Effector memory CD4-positive, alpha-beta T cell (primary cell): ENCODE results near the gene AGPAT3.

Source experiments
- DNase-seq, 3 donors: peaks; one replicate each; pipeline ENCODE4 v3.0.0-alpha.2; 2020
- H3K27ac ChIP-seq: 2 replicates; pipeline ENCODE4 v1.7.0; 2013; ENCODE audit warnings: mild to moderate bottlenecking, low read length, moderate library complexity; ENCODE audit not compliant: insufficient read depth, poor library complexity, severe bottlenecking
- H3K27me3 ChIP-seq: replicated peaks from 2 replicates; pipeline ENCODE4 v1.7.0; 2013; ENCODE audit warnings: mild to moderate bottlenecking, low read length; ENCODE audit not compliant: insufficient read depth, control insufficient read depth, poor library complexity, severe bottlenecking
- H3K36me3 ChIP-seq: 2 replicates; pipeline ENCODE4 v1.7.0; 2013; ENCODE audit warnings: mild to moderate bottlenecking, low read length, moderate library complexity; ENCODE audit not compliant: control insufficient read depth, insufficient read depth
- H3K4me1 ChIP-seq: 2 replicates; pipeline ENCODE4 v1.7.0; 2013; ENCODE audit warnings: low read length, mild to moderate bottlenecking; ENCODE audit not compliant: control insufficient read depth, insufficient read depth, poor library complexity, severe bottlenecking
- H3K4me3 ChIP-seq: 2 replicates; pipeline ENCODE4 v1.7.0; 2013; ENCODE audit warnings: low read length, low read depth, mild to moderate bottlenecking; ENCODE audit not compliant: insufficient read depth, poor library complexity, severe bottlenecking
- H3K9me3 ChIP-seq: 2 replicates; pipeline ENCODE4 v1.7.0; 2013; ENCODE audit warnings: mild to moderate bottlenecking, low read length, moderate library complexity; ENCODE audit not compliant: control insufficient read depth

The AGPAT3 gene

DNA sequence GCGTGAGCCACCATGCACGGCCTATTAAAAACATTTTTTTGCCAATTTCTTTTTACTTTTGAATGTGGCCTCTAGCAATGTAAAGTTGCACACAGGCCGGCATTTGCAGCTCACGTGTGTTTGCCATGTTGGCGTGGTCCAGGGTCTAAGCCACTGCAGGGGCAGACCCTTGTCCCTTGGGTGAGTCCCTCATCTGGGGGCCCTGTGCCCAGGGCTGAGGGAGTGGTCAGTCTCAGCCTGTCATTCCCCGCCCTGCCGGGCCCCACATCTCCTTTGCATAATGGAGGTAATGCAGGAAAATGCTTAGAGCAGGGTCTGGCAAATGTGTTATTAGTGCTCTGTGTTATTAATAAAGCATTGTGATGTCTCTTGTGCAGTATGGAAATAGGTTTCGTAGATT is 16.9 kb downstream of the AGPAT3 start:
- Histone ChIP-seq H3K27me3 (no peaks in the 10 kb centered on the region), H3K9me3 (no peaks in the 10 kb centered on the region), H3K36me3 (no peaks in the 10 kb centered on the region), H3K4me1 (peaks cover 15% of the 10 kb centered on the region), H3K27ac (no peak overlapping the region), H3K4me3 (no peak overlapping the region)
- DNase-seq = no peak

DNA sequence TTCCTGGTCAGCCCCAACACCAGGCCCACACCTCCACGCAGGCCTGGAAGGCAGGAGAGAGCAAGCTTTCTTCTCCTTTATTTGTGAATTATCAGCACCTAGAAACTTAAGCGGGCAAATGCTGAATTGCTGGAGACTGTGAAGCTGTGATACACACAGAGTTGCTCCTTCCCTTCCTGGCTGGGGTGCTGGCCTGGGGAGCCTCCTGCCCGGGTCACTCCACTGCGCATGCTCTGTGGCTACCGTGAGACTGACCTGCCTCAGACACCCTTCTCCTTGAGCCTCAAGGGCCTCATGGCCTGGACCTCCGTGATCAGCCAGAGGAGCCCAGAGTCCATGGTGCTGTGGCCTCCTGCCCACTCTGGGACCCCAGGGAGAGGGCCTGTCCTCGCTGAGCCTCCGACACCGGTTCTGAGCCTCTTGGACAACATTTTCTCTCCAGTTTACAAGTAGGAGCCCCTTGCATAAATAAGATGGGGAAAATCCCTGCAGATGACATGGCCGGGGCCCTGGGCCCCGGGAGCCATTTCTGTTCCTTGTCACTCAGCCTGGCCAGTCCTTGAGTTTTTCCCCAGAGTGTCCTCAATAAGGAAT is 18.0 kb downstream of the AGPAT3 start:
- H3K4me3 ChIP-seq = no peak overlapping the region
- peaks cover 15% of the 10 kb centered on the region for H3K4me1 ChIP-seq
- no peak for DNase-seq
- H3K36me3 ChIP-seq = no peaks in the 10 kb centered on the region
- no peaks in the 10 kb centered on the region for H3K27me3 ChIP-seq
- no peaks in the 10 kb centered on the region for H3K9me3 ChIP-seq
- peak overlapping the region; percentile 1 for H3K27ac ChIP-seq

DNA sequence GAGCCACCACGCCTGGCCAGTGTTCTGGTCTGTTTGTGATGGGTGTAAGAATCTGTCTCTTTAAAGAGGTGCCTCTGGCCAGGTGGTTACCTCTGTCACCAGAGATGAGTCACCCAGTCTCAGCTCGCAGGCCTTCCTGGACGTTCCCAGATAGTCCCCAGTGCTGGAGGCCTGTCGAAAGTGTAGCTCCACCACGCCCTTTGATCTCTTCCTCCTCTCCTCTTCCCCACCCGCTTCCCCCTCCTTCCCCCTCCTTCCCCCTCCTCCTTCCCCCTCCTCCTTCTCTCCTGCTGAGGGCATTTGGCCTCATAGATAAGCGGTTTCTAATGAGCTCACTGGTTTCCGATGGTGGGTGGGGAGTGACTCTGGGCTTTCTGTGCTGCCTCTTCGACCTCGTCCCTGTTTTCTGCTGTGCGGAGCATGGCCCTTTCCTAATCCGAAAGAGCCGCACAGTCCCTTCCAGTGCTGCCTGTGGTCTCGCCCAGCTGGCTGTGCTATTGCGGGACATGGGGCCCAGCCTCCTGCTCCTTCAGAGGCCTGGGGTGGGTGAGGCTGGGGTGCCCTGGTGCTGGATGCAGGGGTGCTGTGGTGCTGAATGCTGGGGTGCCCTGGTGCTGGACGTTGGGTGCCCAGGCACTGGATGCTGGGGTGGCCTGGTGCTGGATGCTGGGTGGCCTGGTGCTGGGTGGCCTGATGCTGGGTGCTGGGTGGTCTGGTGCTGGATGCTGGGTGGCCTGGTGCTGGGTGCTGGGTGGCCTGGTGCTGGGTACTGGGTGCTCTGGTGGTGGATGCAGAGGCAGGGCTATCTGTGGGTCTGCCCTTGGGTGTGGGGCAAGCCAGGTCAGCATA is 19.2 kb downstream of the AGPAT3 start:
- peaks cover 15% of the 10 kb centered on the region for H3K4me1 ChIP-seq
- no peaks in the 10 kb centered on the region for H3K27me3 ChIP-seq
- peak in 2 of 3 donors; percentile 11 to 18 for DNase-seq
- H3K4me3 ChIP-seq = no peak overlapping the region
- no peaks in the 10 kb centered on the region for H3K9me3 ChIP-seq
- no peaks in the 10 kb centered on the region for H3K36me3 ChIP-seq
- H3K27ac ChIP-seq = peak overlapping the region; percentile 25

DNA sequence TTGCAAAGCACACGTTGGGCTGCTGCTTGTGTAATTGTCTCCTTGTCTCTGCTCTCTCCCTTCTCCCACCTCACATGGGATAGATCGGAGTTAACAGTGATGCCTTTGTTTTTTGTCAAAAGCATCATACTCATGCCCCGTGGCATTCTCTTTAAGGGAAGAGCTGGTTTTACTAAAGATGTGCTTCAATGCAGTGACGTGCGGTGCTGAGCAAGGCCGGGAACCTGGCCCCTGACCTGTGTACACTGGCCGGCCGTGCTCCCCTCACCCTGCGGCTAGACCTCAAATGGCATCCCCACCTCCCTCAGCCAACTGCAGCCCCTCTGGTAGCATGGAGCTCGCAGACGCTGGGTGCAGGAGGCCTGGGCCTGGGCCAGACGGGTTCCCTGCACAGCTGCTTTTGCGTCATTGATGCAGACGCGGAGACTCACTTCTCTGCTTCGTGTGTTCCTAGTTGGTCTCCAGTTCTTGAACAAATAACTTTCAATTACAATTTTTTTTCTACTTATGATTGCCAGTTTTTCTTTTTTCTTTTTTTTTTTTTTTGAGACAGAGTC is 19.9 kb downstream of the AGPAT3 start:
- no peak overlapping the region for H3K4me3 ChIP-seq
- H3K9me3 ChIP-seq = no peaks in the 10 kb centered on the region
- H3K4me1 ChIP-seq = peaks cover 15% of the 10 kb centered on the region
- no peaks in the 10 kb centered on the region for H3K36me3 ChIP-seq
- no peak for DNase-seq
- H3K27me3 ChIP-seq = no peaks in the 10 kb centered on the region
- peak overlapping the region; percentile 25 for H3K27ac ChIP-seq

DNA sequence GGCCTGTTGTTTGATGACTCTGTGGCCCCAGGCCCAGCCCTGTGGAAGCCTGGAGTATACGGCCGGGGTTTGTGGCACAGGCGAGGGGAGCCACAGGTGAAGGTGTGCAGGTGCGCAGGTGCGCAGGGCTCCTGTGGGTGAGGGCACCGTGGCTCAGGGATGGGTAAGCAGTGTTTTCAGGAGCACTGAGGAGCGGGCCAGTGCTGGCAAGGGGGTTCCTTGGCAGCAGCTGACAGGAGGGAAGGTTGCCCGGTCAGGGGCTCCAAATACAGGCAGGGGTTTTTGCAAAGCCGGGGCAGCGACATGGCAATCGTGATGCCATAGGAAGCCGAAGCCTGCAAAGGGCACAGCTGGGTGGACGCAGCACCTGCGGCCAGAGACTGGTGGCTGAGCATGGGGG is 20.7 kb downstream of the AGPAT3 start:
- H3K27me3 ChIP-seq = no peaks in the 10 kb centered on the region
- H3K36me3 ChIP-seq = no peaks in the 10 kb centered on the region
- H3K27ac ChIP-seq = no peak overlapping the region
- peaks cover 15% of the 10 kb centered on the region for H3K4me1 ChIP-seq
- no peak overlapping the region for H3K4me3 ChIP-seq
- DNase-seq = no peak
- H3K9me3 ChIP-seq = no peaks in the 10 kb centered on the region

DNA sequence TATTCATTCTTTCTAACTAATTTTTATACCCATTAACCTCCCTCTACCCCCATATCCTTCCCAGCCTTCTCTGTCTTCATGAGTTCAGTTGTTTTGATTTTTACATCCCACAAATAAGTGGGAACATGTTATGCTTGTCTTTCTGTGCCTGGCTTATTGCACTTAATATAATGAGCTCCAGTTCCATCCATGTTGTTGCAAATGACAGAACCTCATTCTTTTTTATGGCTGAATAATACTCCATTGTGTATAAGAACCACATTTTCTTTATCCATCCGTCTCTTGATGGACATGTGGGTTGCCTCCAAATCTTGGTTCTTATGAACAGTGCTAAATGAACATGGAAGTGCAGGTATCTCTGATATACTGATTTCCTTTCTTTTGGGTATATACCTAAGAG is 21.5 kb downstream of the AGPAT3 start:
- Histone ChIP-seq H3K4me3 (no peak overlapping the region), H3K4me1 (peaks cover 15% of the 10 kb centered on the region), H3K9me3 (no peaks in the 10 kb centered on the region), H3K36me3 (no peaks in the 10 kb centered on the region), H3K27me3 (no peaks in the 10 kb centered on the region), H3K27ac (no peak overlapping the region)
- no peak for DNase-seq

DNA sequence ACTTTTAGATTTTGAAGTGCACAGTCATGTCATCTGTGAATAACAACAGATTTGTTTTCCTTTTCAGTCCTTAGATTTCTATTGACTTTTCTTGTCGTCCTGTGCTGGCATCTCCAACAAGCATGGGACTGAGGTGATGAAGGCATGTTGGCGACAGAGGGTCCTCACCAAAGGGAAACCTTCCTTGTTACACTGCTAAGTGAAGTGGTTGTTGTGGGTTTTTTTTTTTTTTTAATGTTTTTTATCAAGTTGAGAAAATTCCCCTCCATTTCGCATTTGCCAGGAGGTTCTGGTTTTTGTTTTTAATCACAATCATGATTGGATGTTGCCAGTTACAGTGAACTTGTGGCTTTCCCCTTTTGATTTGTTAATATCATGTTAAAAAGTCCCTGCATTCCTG is 24.0 kb downstream of the AGPAT3 start:
- Histone ChIP-seq H3K4me3 (no peak overlapping the region), H3K27ac (no peak overlapping the region), H3K9me3 (no peaks in the 10 kb centered on the region), H3K27me3 (no peaks in the 10 kb centered on the region), H3K36me3 (no peaks in the 10 kb centered on the region), H3K4me1 (peaks cover 22% of the 10 kb centered on the region)
- no peak for DNase-seq

DNA sequence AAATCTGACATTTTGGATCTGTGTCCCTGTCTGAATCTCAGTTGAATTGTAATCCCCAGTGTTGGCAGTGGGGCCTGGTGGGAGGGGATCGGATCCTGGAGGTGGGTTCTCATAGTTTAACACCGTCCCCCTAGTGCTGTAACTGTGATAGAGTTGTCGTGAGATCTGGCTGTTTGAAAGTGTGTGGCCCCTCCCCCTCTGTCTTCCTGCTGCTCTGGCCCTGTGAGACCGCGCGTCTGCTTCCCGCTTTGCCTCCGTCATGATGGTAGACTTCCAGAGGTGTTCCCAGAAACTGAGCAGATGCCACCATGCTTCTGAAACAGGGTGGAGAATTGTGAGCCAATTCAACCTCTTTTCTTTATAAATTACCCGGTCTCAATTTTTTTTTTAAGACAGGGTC is 25.0 kb downstream of the AGPAT3 start:
- no peak for DNase-seq
- H3K27me3 ChIP-seq = no peaks in the 10 kb centered on the region
- no peak overlapping the region for H3K27ac ChIP-seq
- H3K4me3 ChIP-seq = no peak overlapping the region
- no peaks in the 10 kb centered on the region for H3K9me3 ChIP-seq
- no peaks in the 10 kb centered on the region for H3K36me3 ChIP-seq
- peaks cover 21% of the 10 kb centered on the region for H3K4me1 ChIP-seq

DNA sequence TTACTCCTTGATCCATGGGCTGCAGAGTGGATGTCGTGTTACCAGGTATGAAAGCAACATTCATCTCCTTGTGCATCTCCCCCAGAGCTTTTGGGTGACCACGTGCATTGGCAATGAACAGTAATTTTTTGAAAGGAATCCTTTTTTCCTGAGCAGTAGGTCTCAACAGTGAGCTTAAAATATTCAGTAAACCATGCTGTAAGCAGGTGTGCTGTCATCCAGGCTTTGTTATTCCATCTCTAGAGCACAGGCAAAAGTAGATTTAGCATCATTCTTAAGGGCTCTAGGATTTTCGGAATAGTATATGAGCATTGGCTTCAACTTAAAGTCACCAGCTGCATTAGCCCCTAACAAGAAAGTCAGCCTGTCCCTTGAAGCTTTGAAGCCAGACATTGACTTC is 27.3 kb downstream of the AGPAT3 start:
- Histone ChIP-seq H3K27me3 (no peaks in the 10 kb centered on the region), H3K9me3 (no peaks in the 10 kb centered on the region), H3K4me1 (peaks cover 21% of the 10 kb centered on the region), H3K4me3 (no peak overlapping the region), H3K27ac (no peak overlapping the region), H3K36me3 (no peaks in the 10 kb centered on the region)
- DNase-seq = no peak

DNA sequence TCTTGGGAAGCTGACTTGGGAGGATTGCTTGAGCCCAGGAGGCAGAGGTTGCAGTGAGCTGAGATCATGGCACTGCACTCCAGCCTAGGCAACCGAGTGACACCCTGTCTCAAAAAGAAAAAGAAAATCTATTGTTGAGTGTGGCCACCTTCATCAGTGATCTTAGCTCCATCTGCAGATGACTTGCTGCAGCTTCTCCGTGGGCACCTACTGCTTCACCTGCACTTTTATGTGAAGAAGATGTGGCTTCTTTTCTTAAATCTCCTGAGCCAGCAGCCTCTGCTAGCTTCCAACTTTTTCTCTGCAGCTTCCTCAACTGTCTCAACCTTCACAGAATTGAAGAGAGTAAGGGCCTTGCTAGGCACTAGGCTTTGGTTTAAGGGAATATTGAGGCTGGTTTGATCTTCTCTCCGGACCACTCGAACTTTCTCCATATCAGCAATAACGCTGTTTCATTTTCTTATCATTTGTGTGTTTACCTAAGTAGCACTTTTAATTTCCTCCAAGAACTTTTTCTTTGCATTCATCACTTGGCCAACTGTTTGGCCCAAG is 28.0 kb downstream of the AGPAT3 start:
- Histone ChIP-seq H3K9me3 (no peaks in the 10 kb centered on the region), H3K27ac (no peak overlapping the region), H3K36me3 (no peaks in the 10 kb centered on the region), H3K4me3 (peak overlapping the region; percentile 3), H3K27me3 (no peaks in the 10 kb centered on the region), H3K4me1 (peaks cover 21% of the 10 kb centered on the region)
- DNase-seq = no peak
